HFF-Myc (cell line): Measurements from ENCODE around the gene GLDN.

Experiments
- DNase-seq: peaks from one replicate; pipeline ENCODE4 v3.0.0-alpha.2; 2011; ENCODE audit warnings: low read depth; ENCODE audit errors: extremely low read depth
- H3K4me3 ChIP-seq: replicated peaks from 2 replicates; pipeline ENCODE4 v1.5.1; 2011; ENCODE audit warnings: low read depth, mild to moderate bottlenecking, control low read depth, low read length
- CTCF ChIP-seq: IDR thresholded peaks from 2 replicates; pipeline ENCODE4 v1.5.1; 2012; ENCODE audit warnings: mild to moderate bottlenecking, low read depth, low read length, control low read depth; ENCODE audit errors: missing control alignments

Gene GLDN

DNA sequence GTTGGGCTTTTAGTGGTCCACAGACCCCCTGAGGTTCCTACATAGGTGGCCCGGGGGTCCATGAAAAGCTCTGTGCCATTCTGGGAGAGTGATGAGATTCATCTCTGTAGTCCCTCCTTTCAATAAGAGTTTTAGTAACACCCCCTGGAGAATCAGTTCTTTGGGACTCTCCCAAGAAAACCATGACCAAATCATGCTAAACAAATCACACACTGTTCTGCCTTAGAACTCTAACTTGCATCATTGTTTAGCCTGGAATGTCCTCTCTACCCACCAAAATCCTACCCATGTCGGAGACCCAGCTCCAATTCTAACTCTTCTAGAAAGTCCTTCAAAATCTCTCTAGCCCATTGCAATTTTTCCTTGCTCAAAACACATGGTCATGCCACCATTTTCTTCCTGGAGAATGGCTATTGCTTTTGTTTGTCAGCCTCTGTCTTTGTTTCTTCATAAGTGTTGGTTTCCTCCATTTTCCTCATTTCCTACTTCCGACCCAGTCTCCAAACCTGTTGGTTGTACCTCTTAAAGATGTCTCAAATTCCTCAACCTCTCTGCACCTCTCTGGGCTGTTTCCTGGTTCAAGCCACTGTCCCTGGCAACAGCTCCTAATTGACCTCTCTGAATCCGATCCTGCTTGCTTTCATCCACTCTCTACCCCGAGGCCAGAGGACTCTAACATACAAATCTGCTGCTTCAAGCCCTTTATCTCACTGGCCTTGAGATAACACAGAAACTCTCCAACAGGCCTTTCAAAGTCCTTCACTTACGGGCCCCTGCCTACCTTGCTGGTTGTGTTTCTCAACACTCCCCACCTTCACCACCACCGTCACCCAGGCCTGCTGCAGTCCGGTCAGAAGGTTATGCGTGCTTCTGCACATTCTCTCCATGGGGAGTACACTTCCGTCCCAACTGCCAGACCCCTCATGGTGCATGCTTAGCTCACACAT lies 26.8 kb upstream of the GLDN start:
- DNase-seq: no peak
- TF ChIP-seq CTCF: no peak
- no peak overlapping the region for H3K4me3 ChIP-seq

DNA sequence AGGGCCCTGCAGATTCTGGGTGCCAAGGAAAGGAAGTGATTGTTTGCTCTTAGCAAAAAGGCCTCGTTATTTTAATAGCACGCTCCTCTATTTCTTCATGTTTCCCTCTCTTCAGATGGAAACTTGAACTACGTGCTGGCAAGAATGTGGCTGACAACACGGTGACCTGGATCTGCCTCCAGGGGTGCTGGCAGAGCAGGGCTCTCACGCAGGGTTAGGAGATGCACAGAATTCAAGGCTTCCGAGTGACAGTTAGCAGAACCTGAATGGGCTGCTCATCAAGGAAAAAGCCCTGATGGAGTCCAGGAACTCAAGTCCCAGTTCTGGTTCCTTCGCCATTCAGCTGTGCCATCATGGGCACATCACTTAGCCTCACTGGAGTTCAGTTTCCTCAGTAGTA lies 25.7 kb upstream of the GLDN start:
- no peak overlapping the region for H3K4me3 ChIP-seq
- no peak for DNase-seq
- no peak for TF ChIP-seq CTCF

DNA sequence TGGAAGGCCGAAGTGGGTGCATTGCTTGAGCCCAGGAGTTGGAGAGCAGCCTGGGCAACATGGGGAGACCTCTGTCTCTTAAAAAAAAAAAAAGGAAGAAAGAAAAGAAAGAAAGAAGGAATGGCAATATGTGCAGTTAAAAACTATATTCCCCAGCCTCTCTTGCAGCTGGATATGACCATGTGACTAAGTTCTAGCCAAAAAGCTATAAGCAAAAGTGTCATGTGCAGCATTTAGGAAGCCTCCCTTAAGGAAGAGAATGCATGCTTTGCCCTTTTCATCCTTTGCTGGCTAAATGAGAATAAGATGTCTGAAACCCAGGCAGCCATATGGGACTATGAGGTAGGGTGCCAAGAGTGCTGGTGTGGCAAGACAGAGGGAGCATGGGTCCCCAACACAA lies 24.8 kb upstream of the GLDN start:
- no peak for TF ChIP-seq CTCF
- DNase-seq: no peak
- H3K4me3 ChIP-seq: no peak overlapping the region

- DNase-seq: no peak
- TF ChIP-seq CTCF: no peak
- no peak overlapping the region for H3K4me3 ChIP-seq
These were observed 22.9 kb upstream of the GLDN start for GRCh38 chr15:51318382-51319150.

GRCh38 chr15:51319539-51319938 lies 21.9 kb upstream of the GLDN start:
- H3K4me3 ChIP-seq: no peak overlapping the region
- TF ChIP-seq CTCF: no peak
- DNase-seq: no peak

- DNase-seq: no peak
- no peak overlapping the region for H3K4me3 ChIP-seq
- TF ChIP-seq CTCF: no peak
These were observed 20.6 kb upstream of the GLDN start for GRCh38 chr15:51320843-51321242.
